Mesothelial cell of epicardium (in vitro differentiated cells): ENCODE results near the gene VDAC1. TPM values are rescaled to one million over a fixed set of nuclear protein-coding genes. Genes with fewer than 3 reads are reported as not detected.
A peak's percentile ranks its signal among the peaks of the same experiment; 100 is the strongest.

Experiments
- DNase-seq, 2 experiments: peaks; one replicate each; pipeline ENCODE4 v3.0.0; 2021; ENCODE audit warnings: low spot score in 2 of 2; ENCODE audit not compliant: unreplicated experiment in 2 of 2
- H3K27ac Mint-ChIP-seq: 2 replicates; pipeline ENCODE4 v1.8.0; 2021; ENCODE audit warnings: mixed read lengths
- H3K27me3 Mint-ChIP-seq: 2 replicates; pipeline ENCODE4 v1.8.0; 2021; ENCODE audit warnings: low read depth, mixed read lengths
- H3K36me3 Mint-ChIP-seq: 2 replicates; pipeline ENCODE4 v1.8.0; 2021; ENCODE audit warnings: mixed read lengths
- H3K4me1 Mint-ChIP-seq: 2 replicates; pipeline ENCODE4 v1.8.0; 2021; ENCODE audit warnings: mixed read lengths
- H3K4me3 Mint-ChIP-seq: 2 replicates; pipeline ENCODE4 v1.8.0; 2021; ENCODE audit warnings: mild to moderate bottlenecking, moderate library complexity, mixed read lengths
- H3K9me3 Mint-ChIP-seq: 2 replicates; pipeline ENCODE4 v1.8.0; 2021; ENCODE audit warnings: mixed read lengths
- CTCF ChIP-seq: fragments of 200-600 bp; sonication (generic); IDR thresholded peaks from one replicate; pipeline ENCODE4 v1.5.0; 2021; ENCODE audit warnings: antibody characterized with exemption; ENCODE audit not compliant: unreplicated experiment
- total RNA-seq: library from RNA; stranded (reverse); gene quantifications from 3 replicates; pipeline ENCODE4 v1.2.1, GENCODE V29; 2021

VDAC1 gene
- total RNA-seq, 1 donor from 2014 or later = 111 TPM

DNA sequence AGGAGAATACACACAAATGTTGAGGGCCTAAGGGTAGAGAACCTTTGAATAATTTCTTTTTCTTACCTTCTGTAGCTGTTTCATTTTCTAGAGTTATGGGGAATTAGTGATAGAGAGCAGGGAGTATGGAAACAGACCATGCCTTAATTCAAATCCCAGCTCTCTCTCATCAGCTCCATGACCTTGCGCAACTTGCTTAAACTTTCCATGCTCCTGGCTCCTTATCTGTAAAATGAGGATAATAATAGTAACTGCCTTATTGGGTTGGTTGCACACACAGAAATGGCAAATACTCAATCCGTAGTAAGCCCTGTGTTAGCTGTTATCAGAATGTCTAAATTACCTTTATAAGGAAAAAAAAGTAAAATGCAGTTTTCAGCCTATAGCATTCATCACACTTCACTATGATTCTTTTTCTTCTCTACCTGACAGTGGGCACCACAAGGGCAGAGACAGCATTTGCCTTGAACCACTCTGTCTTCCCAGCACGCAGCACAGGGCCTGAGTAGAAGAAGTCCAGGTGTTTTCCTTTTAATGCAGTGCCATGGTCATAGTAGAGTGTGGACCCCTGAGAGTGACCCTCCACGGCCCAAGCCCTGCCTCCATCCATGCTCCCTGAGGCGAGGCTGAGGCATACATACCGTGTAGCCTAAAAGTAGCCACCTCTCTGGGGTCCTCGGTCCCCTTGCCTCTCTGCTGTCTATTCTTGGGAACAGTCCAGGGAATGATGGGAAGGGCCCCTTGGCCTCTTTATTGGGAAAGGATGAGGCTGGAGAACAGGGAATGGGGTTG lies 53.8 kb downstream of the VDAC1 start:
- DNase-seq = no peak
- H3K27me3 Mint-ChIP-seq = no peaks in the 10 kb centered on the region
- H3K9me3 Mint-ChIP-seq = no peaks in the 10 kb centered on the region
- H3K4me1 Mint-ChIP-seq = no peaks in the 10 kb centered on the region
- peaks cover 14% of the 10 kb centered on the region for H3K36me3 Mint-ChIP-seq
- no peak for TF ChIP-seq CTCF
- H3K27ac Mint-ChIP-seq = no peak overlapping the region
- H3K4me3 Mint-ChIP-seq = no peak overlapping the region

- H3K9me3 Mint-ChIP-seq = no peaks in the 10 kb centered on the region
- H3K27ac Mint-ChIP-seq = no peak overlapping the region
- H3K4me1 Mint-ChIP-seq = peaks cover 5% of the 10 kb centered on the region
- TF ChIP-seq CTCF = no peak
- peaks cover 5% of the 10 kb centered on the region for H3K36me3 Mint-ChIP-seq
- DNase-seq = no peak
- H3K27me3 Mint-ChIP-seq = no peaks in the 10 kb centered on the region
- no peak overlapping the region for H3K4me3 Mint-ChIP-seq
Measured at GRCh38 chr5:133948721-133949120, 56.1 kb downstream of the VDAC1 start.

- no peak for TF ChIP-seq CTCF
- Mint-ChIP-seq H3K4me3 (no peak overlapping the region), H3K9me3 (no peaks in the 10 kb centered on the region), H3K4me1 (peaks cover 16% of the 10 kb centered on the region), H3K27ac (no peak overlapping the region), H3K27me3 (no peaks in the 10 kb centered on the region), H3K36me3 (no peaks in the 10 kb centered on the region)
- DNase-seq = no peak
Measured at GRCh38 chr5:133947431-133947841, 57.3 kb downstream of the VDAC1 start.

- no peaks in the 10 kb centered on the region for H3K9me3 Mint-ChIP-seq
- H3K4me1 Mint-ChIP-seq = peaks cover 16% of the 10 kb centered on the region
- H3K4me3 Mint-ChIP-seq = no peak overlapping the region
- H3K27ac Mint-ChIP-seq = no peak overlapping the region
- DNase-seq = no peak
- no peaks in the 10 kb centered on the region for H3K27me3 Mint-ChIP-seq
- no peaks in the 10 kb centered on the region for H3K36me3 Mint-ChIP-seq
- no peak for TF ChIP-seq CTCF
Measured at GRCh38 chr5:133945568-133945967, 59.2 kb downstream of the VDAC1 start.

GRCh38 chr5:133944263-133945185 lies 60.3 kb downstream of the VDAC1 start:
- Mint-ChIP-seq H3K36me3 (no peaks in the 10 kb centered on the region), H3K27ac (no peak overlapping the region), H3K9me3 (no peaks in the 10 kb centered on the region), H3K4me3 (no peak overlapping the region), H3K4me1 (peaks cover 19% of the 10 kb centered on the region), H3K27me3 (no peaks in the 10 kb centered on the region)
- peak; percentile 74 for TF ChIP-seq CTCF
- DNase-seq = peak; percentile 48 to 73
